ENCODE results near the gene PM20D2.

The PM20D2 gene

GRCh38 chr6:89190741-89191140, 44.9 kb downstream of the PM20D2 start:
- DNase-seq, result no peak
- in situ Hi-C loops (cut with HindIII; ENCODE audit: low pct_ligation_motif_present, low pct_unique_long_range_greater_than_20kb, low sequenced_read_pairs), result no loop called here

- in situ Hi-C loops (cut with HindIII; ENCODE audit: low pct_ligation_motif_present, low pct_unique_long_range_greater_than_20kb, low sequenced_read_pairs), result no loop called here
- no peak for DNase-seq
These were observed 48.7 kb downstream of the PM20D2 start for GRCh38 chr6:89194559-89194958.

- no peak for DNase-seq
- in situ Hi-C loops (cut with HindIII; ENCODE audit: low pct_ligation_motif_present, low pct_unique_long_range_greater_than_20kb, low sequenced_read_pairs), result no loop called here
These were observed 51.3 kb downstream of the PM20D2 start for GRCh38 chr6:89197141-89197540.

GRCh38 chr6:89198235-89198634, 52.4 kb downstream of the PM20D2 start:
- in situ Hi-C loops (cut with HindIII; ENCODE audit: low pct_ligation_motif_present, low pct_unique_long_range_greater_than_20kb, low sequenced_read_pairs), result no loop called here
- DNase-seq, result no peak

DNA sequence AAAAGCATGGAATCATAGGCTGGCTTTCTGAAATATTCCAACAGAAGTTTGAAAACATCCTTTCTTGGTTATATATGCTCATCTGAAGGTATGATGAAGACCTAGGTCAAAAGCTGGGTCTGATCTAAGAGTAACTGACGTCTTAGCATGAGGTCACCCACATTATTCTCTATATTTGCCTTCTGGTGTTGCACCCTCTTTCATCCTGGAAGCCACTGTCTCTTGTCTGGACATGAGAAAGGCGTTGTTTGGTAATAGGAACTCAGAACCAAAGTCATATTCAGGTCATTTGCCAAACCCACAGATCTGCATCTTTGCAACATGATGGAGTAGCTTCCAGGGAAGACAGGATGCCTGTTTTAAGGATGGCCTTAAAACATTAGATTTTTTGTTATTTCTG, 53.7 kb downstream of the PM20D2 start:
- DNase-seq, result no peak
- in situ Hi-C loops (cut with HindIII; ENCODE audit: low pct_ligation_motif_present, low pct_unique_long_range_greater_than_20kb, low sequenced_read_pairs), result no loop called here

DNA sequence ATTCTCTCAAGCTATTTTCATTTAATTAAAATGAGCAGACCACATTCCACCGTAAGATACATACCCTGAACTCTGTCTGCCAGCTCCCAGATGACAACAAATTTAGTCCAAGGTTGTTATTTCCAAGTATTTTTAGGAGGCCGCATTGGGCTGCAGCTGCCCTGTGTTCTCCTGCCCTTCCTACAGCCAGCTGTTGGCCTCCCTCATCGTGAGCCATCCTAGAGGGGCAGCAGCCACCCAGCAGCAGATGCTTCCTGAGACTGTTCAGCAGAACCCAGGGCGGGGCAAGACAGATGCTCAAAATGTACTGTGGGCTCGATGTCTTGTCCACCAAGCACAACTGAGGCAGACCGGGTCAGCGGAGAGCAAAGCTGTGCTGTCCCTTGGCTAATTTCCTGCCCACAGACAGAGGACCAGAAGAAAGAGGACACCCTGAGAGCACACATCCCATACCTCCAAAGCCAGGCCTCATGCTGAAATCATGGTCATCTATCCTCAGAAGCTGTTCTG, 54.9 kb downstream of the PM20D2 start:
- no peak for DNase-seq
- in situ Hi-C loops (cut with HindIII; ENCODE audit: low pct_ligation_motif_present, low pct_unique_long_range_greater_than_20kb, low sequenced_read_pairs), result no loop called here

- DNase-seq, result no peak
- in situ Hi-C loops (cut with HindIII; ENCODE audit: low pct_ligation_motif_present, low pct_unique_long_range_greater_than_20kb, low sequenced_read_pairs), result no loop called here
These were observed 58.2 kb downstream of the PM20D2 start for GRCh38 chr6:89204096-89204495.

DNA sequence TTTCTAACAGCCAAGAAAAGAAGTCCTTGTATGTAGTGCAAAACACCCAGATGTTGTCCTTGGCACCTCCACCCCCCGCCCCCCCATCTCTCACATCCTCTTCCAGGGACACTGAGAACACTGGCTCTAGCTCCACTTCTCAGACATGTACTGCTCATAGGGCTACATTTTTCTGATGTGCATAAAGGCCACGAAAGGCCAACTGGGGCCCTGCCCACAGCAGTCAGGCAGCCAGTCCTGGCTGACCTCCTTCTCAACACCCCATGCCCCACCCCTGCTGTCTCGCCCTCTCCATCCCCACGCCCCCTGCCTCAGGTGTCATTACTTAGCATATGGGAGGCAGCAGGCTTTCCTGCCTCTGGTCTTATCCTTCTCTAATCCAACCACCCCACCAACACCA, 60.0 kb downstream of the PM20D2 start:
- in situ Hi-C loops (cut with HindIII; ENCODE audit: low pct_ligation_motif_present, low pct_unique_long_range_greater_than_20kb, low sequenced_read_pairs), result no loop called here
- DNase-seq, result no peak

GRCh38 chr6:89208551-89208950, 62.7 kb downstream of the PM20D2 start:
- no peak for DNase-seq
- in situ Hi-C loops (cut with HindIII; ENCODE audit: low pct_ligation_motif_present, low pct_unique_long_range_greater_than_20kb, low sequenced_read_pairs), result no loop called here

GRCh38 chr6:89209457-89209856, 63.6 kb downstream of the PM20D2 start:
- in situ Hi-C loops (cut with HindIII; ENCODE audit: low pct_ligation_motif_present, low pct_unique_long_range_greater_than_20kb, low sequenced_read_pairs), result no loop called here
- no peak for DNase-seq

DNA sequence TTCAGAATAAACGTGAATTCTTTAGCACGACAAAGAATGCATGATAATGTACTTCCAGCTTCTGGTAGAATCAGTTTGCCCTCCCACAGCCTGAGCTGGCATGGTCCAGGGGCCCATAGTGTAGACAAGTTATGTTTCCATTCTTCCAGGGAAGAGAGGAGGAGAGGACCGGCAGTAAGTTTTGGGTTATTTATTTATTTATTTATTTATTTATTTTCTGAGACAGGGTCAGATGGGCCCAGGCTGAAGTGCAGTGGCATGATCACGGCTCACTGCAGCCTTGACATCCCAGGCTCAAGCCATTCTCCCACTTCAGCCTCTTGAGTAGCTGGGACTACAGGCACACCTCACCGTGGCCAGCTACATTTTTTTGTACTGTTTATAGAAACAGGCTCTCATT, 66.6 kb downstream of the PM20D2 start:
- in situ Hi-C loops (cut with HindIII; ENCODE audit: low pct_ligation_motif_present, low pct_unique_long_range_greater_than_20kb, low sequenced_read_pairs), result no loop called here
- no peak for DNase-seq

DNA sequence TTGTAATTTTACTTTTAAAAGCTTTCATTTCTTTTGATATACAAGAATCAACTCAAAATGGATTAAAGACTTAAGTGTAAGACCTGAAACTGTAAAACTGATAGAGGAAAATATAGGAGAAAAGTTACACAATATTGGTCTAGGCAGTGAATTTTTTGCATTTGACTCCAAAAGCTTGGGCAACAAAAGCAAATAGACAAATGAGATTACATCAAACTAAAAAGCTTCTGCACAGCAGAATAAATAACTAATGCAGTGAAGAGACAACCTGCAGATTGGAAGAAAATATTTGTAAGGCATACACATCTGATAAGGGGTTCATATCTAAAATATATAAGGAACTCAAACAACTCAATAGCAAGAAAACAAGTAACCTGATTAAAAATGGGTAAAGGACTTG, 68.3 kb downstream of the PM20D2 start:
- in situ Hi-C loops (cut with HindIII; ENCODE audit: low pct_ligation_motif_present, low pct_unique_long_range_greater_than_20kb, low sequenced_read_pairs), result no loop called here
- no peak for DNase-seq

All from ACHN (cell line).